Endothelial cell of hepatic sinusoid (primary cell): Measurements from ENCODE around the gene ZNF574.
"Not testable (repeated sequence)": the region's sequence is repeated elsewhere in the genome, so short reads cannot be mapped to it uniquely, and the experiment has no call there.

Source experiments
- in situ Hi-C: cut with HindIII; loops from 2 replicates; pipeline ENCODE4 v1.10.0; 2017; ENCODE audit warnings: low sequenced_read_pairs

ZNF574 gene

GRCh38 chr19:42075616-42076379, at the start of gene ZNF574:
ZNF574 (plus strand) TSS chr19:42076166; CDS start chr19:42078607, 2,441 bp downstream.
- in situ Hi-C loops: no loop called here

- in situ Hi-C loops: no loop called here
These were observed 47.4 kb upstream of the ZNF574 start for GRCh38 chr19:42028304-42029216.

DNA sequence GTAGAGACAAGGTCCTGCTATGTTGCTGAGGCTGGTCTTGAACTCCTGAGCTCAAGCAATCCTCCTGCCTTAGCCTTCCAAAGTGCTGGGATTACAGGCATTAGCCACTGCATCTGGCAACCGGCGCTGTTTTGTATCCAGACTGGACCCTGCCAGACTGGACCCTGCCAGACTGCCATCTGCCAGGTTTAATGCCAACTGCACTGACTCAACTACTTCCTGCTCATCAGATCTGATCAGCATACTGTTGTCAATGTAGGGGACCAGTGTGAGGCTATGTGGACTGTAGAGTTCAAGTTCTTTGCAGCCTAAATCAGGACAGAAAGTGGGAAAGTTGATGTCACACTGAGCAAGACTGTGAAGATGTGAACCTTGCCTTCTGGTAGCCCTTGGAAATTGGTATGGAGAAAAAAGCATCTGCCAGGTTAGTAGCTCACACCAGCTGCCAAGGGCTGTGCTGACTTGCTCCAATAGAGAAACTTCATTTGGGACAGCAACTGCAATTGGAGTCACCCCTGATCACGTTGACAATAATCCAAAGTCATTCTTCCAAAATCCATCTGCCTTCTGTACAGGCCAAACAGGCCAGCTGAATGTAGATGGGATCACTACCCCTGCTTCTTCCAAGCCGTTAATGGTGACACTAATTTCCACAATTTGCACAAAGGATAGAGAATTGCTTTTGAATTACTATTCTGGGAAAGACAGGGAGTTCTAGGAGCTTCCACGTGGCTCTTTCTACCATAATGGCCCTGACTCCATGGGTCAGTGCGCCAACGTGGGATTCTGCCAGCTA, 45.1 kb upstream of the ZNF574 start:
- in situ Hi-C loops: no loop called here

DNA sequence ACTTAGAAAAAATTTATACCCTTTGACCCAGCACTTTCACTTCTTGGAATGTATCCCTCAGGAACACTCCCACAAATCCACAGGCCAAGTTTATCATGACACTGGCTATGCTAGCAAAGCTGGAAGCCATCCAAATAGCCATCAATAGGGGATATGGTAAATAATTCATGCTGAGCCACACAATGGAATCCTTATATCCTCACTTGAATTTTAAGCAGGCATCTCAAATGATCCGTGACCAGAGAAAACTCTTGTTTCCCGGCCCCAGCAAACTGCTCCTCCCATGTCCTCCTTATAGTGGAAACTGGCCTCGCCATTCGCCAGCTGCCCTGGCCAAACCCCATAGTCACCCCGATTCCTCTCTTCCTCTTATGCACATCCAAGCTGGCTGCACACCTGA, 43.5 kb upstream of the ZNF574 start:
- in situ Hi-C loops: no loop called here

DNA sequence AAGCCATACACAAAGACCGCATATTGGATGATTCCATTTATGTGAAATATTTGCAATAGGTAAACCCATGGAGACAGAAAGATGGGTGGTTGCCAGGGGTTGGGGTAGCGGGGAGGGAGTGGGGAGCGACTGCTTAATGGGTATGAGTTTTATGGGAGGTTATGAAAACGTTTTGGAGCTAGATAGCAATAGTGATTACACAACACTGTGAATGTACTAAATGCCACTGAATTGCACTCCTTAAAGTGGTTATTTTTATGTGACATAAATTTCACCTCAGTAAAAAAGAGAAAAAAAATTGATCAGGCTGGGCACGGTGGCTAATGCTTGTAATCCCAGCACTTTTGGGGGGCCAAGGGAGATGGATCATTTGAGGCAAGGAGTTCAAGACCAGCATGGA, 42.6 kb upstream of the ZNF574 start:
- in situ Hi-C loops: no loop called here

DNA sequence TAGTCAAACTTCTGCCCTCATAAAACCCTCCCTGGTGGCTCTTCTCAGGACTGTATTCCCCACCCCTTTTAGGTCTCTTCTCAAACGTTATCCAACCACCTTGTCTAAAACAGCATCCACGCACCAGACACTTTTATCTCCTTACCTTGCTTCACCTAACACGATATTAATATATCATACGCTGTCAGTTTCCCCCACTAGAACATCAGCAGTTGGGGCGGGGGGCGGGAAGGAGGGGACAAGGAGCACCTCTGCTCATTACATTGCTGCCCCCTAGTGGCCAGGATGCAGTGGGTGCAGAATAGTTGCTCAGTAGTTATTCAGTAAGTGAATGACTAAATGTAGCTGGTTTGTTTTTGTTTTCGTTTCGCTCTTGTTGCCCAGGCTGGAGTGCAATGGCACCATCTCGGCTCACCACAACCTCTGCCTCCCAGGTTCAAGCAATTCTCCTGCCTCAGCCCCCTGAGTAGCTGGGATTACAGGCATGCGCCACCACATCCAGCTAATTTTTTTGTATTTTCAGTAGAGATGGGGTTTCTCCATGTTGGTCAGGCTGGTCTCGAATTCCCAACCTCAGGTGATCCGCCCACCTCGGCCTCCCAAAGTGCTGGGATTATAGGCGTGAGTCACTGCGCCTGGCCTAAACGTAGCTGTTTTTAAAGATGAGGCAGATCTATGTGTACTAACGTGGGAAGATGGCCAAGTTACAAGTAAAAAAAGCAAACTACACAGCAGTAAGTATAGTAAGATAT, 41.1 kb upstream of the ZNF574 start:
- in situ Hi-C loops: not testable (repeated sequence)

DNA sequence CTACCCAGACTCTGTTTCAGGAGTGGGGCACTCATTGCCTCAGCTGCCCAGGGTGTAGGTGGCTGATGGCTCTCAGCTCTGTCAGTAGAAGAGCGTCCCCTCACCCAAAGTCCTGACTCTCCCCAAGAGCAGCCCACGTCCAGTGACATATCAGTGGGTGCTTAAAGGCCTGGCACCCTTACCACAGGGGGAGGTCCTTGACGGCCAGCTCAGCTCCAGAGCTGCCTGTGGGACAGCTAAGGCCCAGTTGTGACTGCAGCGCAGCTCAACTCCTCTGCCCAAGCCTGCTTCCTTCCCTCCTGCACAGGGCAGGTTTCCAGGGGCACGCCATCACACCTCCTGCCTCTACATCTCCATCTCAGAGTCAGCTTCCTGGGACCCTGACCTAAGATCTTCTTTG, 38.3 kb upstream of the ZNF574 start:
- in situ Hi-C loops: no loop called here

GRCh38 chr19:42038666-42039065, 37.3 kb upstream of the ZNF574 start:
- in situ Hi-C loops: no loop called here

DNA sequence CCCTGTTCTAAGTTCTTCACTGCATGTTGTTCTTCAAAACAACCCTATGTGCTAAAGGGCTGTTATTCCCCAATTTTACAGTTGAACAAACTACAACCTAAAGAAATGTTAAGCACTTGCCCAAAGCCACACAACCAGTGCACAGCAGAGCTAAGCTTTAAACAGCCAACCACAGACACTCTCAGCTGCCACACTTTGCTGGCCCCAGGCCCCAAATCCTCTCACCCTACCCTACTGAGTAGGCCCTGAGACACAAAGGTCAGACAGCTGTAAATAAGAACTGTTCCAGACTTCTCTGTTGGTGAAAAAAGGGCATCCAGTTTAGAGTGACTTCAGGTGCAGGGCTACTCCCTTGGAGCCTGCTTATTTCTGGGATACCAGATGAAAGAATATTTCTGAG, 35.9 kb upstream of the ZNF574 start:
- in situ Hi-C loops: no loop called here

DNA sequence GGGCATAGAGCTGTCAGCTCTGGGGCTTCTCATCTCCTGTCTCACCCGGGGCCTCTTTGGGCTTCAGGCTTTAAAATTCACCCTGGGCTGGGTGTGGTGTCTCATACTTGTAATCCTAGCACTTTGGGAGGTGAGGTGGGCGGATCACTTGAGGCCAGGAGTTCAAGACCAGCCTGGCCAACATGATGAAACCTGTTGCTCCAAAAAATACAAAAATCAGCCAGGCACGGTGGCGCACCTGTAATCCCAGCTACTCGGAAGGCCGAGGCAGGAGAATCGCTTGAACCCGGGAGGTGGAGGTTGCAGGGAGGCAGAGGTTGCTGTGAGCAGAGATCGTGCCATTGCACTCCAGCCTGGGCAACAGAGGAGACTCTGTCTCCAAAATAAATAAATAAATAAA, 35.5 kb upstream of the ZNF574 start:
- in situ Hi-C loops: not testable (repeated sequence)

DNA sequence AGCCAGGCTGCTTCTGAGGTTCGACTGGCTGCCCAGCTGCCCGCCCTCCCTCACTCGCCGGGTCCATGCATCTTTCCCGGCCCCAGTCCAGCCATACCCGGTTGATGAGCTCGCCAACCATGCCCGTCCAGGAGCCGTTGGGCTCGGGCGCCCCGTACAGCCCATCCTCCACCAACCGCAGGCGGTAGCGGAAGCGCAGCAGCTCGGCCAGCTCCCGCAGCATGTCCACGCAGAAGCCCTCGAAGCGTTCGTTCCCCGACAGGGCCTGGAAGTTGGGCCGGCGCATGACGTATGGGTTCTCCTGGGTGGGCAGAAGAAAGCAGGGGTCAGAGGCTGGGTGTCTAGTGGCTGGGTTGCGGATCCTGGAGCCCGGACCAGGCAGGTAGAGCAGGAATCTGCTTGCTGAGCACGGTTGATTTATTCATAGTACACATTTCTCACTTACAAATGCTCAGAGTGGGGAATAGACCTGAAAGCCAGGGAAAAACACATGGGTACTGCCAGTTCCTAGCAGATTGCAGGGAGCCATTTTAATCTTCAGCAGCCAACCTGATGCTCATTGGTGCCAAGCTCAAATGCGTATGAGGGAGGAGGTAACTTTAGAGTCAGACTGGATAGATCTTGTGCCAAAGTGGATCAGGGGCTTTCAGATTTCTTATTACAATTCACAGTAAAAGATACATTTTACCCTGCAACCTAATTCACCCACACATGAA, 33.4 kb upstream of the ZNF574 start:
- in situ Hi-C loops: no loop called here

GRCh38 chr19:42045575-42045974, 30.4 kb upstream of the ZNF574 start:
- in situ Hi-C loops: no loop called here

DNA sequence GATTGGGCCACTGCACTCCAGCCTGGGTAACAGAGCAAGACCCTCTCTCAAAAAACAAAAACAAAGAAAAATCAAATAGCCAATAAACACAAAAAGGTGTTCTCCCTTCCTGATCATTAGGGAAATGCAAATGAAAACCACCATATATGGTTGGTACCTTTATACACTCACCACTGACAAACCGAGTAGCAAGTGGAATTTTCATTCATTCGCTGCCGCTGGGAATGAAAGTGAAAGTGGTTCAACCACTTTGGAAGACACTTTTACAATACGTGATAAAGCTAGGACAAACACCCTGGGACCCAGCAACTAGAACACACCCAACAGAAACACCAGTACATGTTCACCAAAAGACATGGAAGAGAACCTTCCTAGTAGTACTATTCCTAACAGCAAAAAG, 27.0 kb upstream of the ZNF574 start:
- in situ Hi-C loops: no loop called here

DNA sequence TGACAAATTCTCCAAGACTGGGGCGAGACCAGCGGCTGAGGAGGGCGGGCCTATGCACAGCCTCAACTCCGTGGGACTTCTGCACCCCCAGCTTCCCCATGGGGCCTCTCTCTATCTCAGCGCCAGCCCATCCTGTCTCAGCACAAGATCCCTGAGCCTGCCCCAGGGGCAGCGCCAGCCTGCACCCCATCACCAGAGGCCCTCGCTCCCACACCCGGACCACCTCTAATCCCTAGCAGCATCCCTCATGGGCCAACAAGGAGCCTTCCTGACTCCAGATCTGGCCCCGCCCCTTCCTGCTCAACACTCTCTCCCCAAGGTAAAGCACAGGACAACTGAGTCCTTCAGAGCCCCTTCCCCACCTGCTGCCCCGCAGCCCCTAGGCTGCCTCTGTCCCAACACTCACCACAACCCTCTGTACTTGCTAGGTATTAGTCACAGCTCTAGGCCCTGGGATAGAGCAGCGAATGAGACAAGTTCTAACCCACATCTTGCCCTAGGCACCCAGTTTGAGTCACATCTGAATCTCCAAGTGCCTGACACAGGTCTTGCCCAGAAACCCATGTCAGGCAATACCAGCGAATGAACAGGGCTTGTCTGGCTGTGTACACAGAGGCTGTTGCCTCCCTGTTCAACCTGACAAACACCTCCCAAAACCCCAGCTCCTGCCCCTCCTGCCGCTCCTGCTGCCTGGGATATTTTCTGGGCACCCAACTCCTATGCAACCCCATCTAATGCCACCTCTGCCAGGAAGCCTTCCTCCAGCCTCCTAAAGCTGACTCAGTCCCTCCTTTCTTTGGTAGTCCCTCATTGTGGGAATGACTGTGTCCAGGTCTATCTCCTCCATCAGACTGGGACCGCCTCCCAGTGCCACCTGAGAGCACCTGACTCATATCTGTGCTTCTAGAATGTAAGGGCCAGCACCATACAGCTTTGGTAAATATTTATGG, 24.5 kb upstream of the ZNF574 start:
- in situ Hi-C loops: no loop called here

GRCh38 chr19:42052241-42052863, 23.6 kb upstream of the ZNF574 start:
- in situ Hi-C loops: no loop called here

GRCh38 chr19:42053037-42053935, 22.7 kb upstream of the ZNF574 start:
- in situ Hi-C loops: no loop called here

- in situ Hi-C loops: no loop called here
These were observed 21.8 kb upstream of the ZNF574 start for GRCh38 chr19:42054205-42054604.
